ENCODE data around the gene TUBG2.

The TUBG2 gene

GRCh38 chr17:42704837-42705494 is 45.9 kb downstream of the TUBG2 start:
- TF ChIP-seq PATZ1 (CRISPR knock-in tag; IDR thresholded peaks at IDR 0.05; ENCODE audit: borderline replicate concordance) (no peak), ESRRG (CRISPR knock-in tag; IDR thresholded peaks at IDR 0.05) (no peak), ZNF8 (CRISPR knock-in tag; IDR thresholded peaks at IDR 0.05) (no peak), OSR1 (CRISPR knock-in tag; IDR thresholded peaks at IDR 0.05) (no peak), SNAI2 (CRISPR knock-in tag; IDR thresholded peaks at IDR 0.05) (no peak), ISL1 (CRISPR knock-in tag; IDR thresholded peaks at IDR 0.05) (no peak), TCF4 (CRISPR knock-in tag; IDR thresholded peaks at IDR 0.05; ENCODE audit: borderline replicate concordance) (no peak), RARB (CRISPR knock-in tag; IDR thresholded peaks at IDR 0.05) (no peak), ZNF565 (CRISPR knock-in tag; conservative IDR thresholded peaks at IDR 0.05; ENCODE audit: low read depth) (no peak), CSDC2 (CRISPR knock-in tag; IDR thresholded peaks at IDR 0.05) (no peak), PPARA (CRISPR knock-in tag; IDR thresholded peaks at IDR 0.05; ENCODE audit: borderline replicate concordance) (no peak), ZC3H10 (CRISPR knock-in tag; IDR thresholded peaks at IDR 0.05) (no peak), BACH2 (CRISPR knock-in tag; IDR thresholded peaks at IDR 0.05; ENCODE audit: borderline replicate concordance) (no peak)
- ATAC-seq, result no peak

GRCh38 chr17:42706732-42707131 is 47.6 kb downstream of the TUBG2 start:
- TF ChIP-seq ISL1 (CRISPR knock-in tag; IDR thresholded peaks at IDR 0.05), result no peak
- no peak for TF ChIP-seq PPARA (CRISPR knock-in tag; IDR thresholded peaks at IDR 0.05; ENCODE audit: borderline replicate concordance)
- no peak for TF ChIP-seq BACH2 (CRISPR knock-in tag; IDR thresholded peaks at IDR 0.05; ENCODE audit: borderline replicate concordance)
- TF ChIP-seq ZNF8 (CRISPR knock-in tag; IDR thresholded peaks at IDR 0.05), result no peak
- no peak for TF ChIP-seq GLIS3 (CRISPR knock-in tag; IDR thresholded peaks at IDR 0.05)
- no peak for TF ChIP-seq CSDC2 (CRISPR knock-in tag; IDR thresholded peaks at IDR 0.05)
- TF ChIP-seq TOX (CRISPR knock-in tag; IDR thresholded peaks at IDR 0.05; ENCODE audit: borderline replicate concordance), result no peak
- TF ChIP-seq SNAI2 (CRISPR knock-in tag; IDR thresholded peaks at IDR 0.05), result no peak
- TF ChIP-seq PATZ1 (CRISPR knock-in tag; IDR thresholded peaks at IDR 0.05; ENCODE audit: borderline replicate concordance), result no peak
- TF ChIP-seq TCF4 (CRISPR knock-in tag; IDR thresholded peaks at IDR 0.05; ENCODE audit: borderline replicate concordance), result no peak
- no peak for TF ChIP-seq ZNF70 (CRISPR knock-in tag; IDR thresholded peaks at IDR 0.05)
- TF ChIP-seq CREB5 (CRISPR knock-in tag; IDR thresholded peaks at IDR 0.05; ENCODE audit: low read depth), result no peak
- TF ChIP-seq ZNF565 (CRISPR knock-in tag; conservative IDR thresholded peaks at IDR 0.05; ENCODE audit: low read depth), result no peak
- TF ChIP-seq CSRNP3 (CRISPR knock-in tag; IDR thresholded peaks at IDR 0.05), result no peak
- ATAC-seq, result no peak

- no peak for TF ChIP-seq ZNF70 (CRISPR knock-in tag; IDR thresholded peaks at IDR 0.05)
- TF ChIP-seq POU6F1 (CRISPR knock-in tag; IDR thresholded peaks at IDR 0.05; ENCODE audit: borderline replicate concordance, low read depth), result no peak
- no peak for TF ChIP-seq SNAI2 (CRISPR knock-in tag; IDR thresholded peaks at IDR 0.05)
- TF ChIP-seq ZC3H10 (CRISPR knock-in tag; IDR thresholded peaks at IDR 0.05), result no peak
- no peak for TF ChIP-seq PATZ1 (CRISPR knock-in tag; IDR thresholded peaks at IDR 0.05; ENCODE audit: borderline replicate concordance)
- no peak for ATAC-seq
These were observed 49.5 kb downstream of the TUBG2 start for GRCh38 chr17:42708588-42708987.
